HL-60 (cell line): ENCODE data around the gene SIGLEC6.

Experiments used
- DNase-seq, 2 experiments: peaks; one replicate each; pipeline ENCODE4 v3.0.0-alpha.2; 2010 to 2020; ENCODE audit warnings: low read depth in 1 of 2, low spot score in 1 of 2
- H3K27ac ChIP-seq: fragments of 250-450 bp; sonication (Bioruptor Pico); replicated peaks from 2 replicates; pipeline ENCODE4 v1.5.1; 2020; ENCODE audit warnings: mild to moderate bottlenecking, moderate library complexity
- H3K27me3 ChIP-seq: fragments of 250-450 bp; sonication (Bioruptor Pico); 2 replicates; pipeline ENCODE4 v1.5.1; 2021; ENCODE audit warnings: mild to moderate bottlenecking, moderate library complexity; ENCODE audit not compliant: insufficient read depth, poor library complexity, severe bottlenecking
- H3K4me3 ChIP-seq: replicated peaks from 2 replicates; pipeline ENCODE4 v1.5.1; 2011; ENCODE audit warnings: mild to moderate bottlenecking, control low read depth, low read length; ENCODE audit not compliant: insufficient read depth
- CTCF ChIP-seq: IDR thresholded peaks from one replicate; pipeline ENCODE4 v1.5.1; 2011; ENCODE audit warnings: low read length, control low read depth, inconsistent platforms; ENCODE audit not compliant: insufficient read depth
- GABPA ChIP-seq: IDR thresholded peaks from 2 replicates; pipeline ENCODE4 v1.6.1; 2012; ENCODE audit warnings: low read depth
- POLR2AphosphoS5 ChIP-seq: IDR thresholded peaks from 2 replicates; pipeline ENCODE4 v1.6.1; 2012; ENCODE audit warnings: low read depth
- REST ChIP-seq: IDR thresholded peaks from 2 replicates; pipeline ENCODE4 v1.6.1; 2012; ENCODE audit warnings: low read depth; ENCODE audit not compliant: insufficient replicate concordance
- SPI1 ChIP-seq: IDR thresholded peaks from 2 replicates; pipeline ENCODE4 v1.6.1; 2012; ENCODE audit warnings: low read depth, mild to moderate bottlenecking, borderline replicate concordance

The SIGLEC6 gene

GRCh38 chr19:51489113-51489512 is 42.4 kb downstream of the SIGLEC6 start:
- Histone ChIP-seq H3K4me3 (no peak overlapping the region), H3K27me3 (no peaks in the 10 kb centered on the region), H3K27ac (no peak overlapping the region)
- no peak for DNase-seq
- no peak for TF ChIP-seq SPI1
- TF ChIP-seq GABPA: no peak
- no peak for TF ChIP-seq CTCF
- no peak for TF ChIP-seq POLR2AphosphoS5
- TF ChIP-seq REST: no peak

- TF ChIP-seq POLR2AphosphoS5 (no peak), GABPA (no peak), CTCF (no peak), SPI1 (no peak), REST (no peak)
- Histone ChIP-seq H3K27me3 (no peaks in the 10 kb centered on the region), H3K4me3 (no peak overlapping the region), H3K27ac (no peak overlapping the region)
- no peak for DNase-seq
Observed at GRCh38 chr19:51488491-51488890, 43.0 kb downstream of the SIGLEC6 start.

GRCh38 chr19:51485960-51486660 is 45.4 kb downstream of the SIGLEC6 start:
- Histone ChIP-seq H3K27me3 (no peaks in the 10 kb centered on the region), H3K4me3 (no peak overlapping the region), H3K27ac (no peak overlapping the region)
- TF ChIP-seq GABPA: no peak
- no peak for TF ChIP-seq POLR2AphosphoS5
- no peak for TF ChIP-seq CTCF
- no peak for TF ChIP-seq REST
- no peak for TF ChIP-seq SPI1
- no peak for DNase-seq
